Vagina (tissue), 2 donors: ENCODE data around the gene EPS15.

ENCODE experiments used
- CTCF ChIP-seq, 3 experiments: fragments of 450-650 bp in 2 of 3; fragments of 200-600 bp in 1 of 3; sonication (generic) in 1 of 3; IDR thresholded peaks; one replicate each; pipeline ENCODE4 v1.5.1; 2017 to 2019; ENCODE audit warnings: antibody characterized with exemption in 3 of 3, mild to moderate bottlenecking in 2 of 3, moderate library complexity in 2 of 3
- POLR2AphosphoS5 ChIP-seq, 2 donors: sonication (generic); formaldehyde crosslinking; IDR thresholded peaks; one replicate each; pipeline ENCODE4 v1.9.0; 2017; ENCODE audit warnings: antibody characterized with exemption in 2 of 2, mild to moderate bottlenecking in 2 of 2, low read depth in 1 of 2; ENCODE audit not compliant: insufficient read depth in 1 of 2

- TF ChIP-seq POLR2AphosphoS5 (IDR thresholded peaks at IDR 0.05; ENCODE audit: insufficient read depth in 1 of 2, low read depth in 1 of 2) (no peak), CTCF (IDR thresholded peaks at IDR 0.05) (no peak)
These were observed 76.9 kb downstream of the EPS15 start for GRCh38 chr1:51442198-51442597.
